GM19099 (cell line): ENCODE data around the gene POLR1D.

Experiments
- POLR2A ChIP-seq: IDR thresholded peaks from 3 replicates; pipeline ENCODE4 v1.6.1; 2011; ENCODE audit warnings: low read depth; ENCODE audit not compliant: insufficient read length; ENCODE audit errors: extremely low read depth

The POLR1D gene

DNA sequence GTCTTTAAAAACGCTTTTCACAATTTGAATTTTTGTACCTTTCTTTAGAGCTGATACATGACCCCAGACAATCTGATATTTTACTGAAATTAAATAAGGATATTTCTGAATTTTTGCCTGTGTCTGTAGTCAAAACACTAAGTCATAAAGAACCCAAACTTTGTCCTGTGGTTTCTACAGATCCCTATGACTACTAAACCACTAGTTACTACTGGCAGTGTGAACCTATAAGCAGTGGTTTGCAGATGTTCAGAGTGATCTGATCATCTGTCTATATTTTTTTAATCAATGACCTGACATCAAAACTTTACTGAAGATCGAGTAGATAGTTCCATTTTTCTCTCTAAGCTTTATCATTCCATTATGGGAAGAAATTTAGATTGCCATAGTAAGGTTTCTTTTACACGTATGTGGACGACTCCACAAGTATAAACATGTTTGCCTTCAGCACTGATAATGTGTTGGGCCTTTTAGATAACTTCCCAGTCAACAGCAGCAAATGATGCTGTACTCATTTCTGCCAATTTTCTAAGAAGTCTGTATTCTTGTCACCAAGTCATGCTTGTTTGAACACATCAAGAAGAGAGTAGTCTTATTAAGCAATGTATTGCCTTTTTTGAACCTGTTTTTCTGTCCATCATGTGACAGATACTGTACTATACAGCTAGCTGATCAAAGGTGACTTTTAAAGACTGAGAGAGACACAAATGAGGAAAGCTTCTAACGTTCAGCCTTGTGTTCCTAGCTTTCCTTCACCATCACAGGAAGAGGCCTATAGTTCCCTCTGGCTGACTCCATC is 21.8 kb downstream of the POLR1D start:
- TF ChIP-seq POLR2A, result no peak

DNA sequence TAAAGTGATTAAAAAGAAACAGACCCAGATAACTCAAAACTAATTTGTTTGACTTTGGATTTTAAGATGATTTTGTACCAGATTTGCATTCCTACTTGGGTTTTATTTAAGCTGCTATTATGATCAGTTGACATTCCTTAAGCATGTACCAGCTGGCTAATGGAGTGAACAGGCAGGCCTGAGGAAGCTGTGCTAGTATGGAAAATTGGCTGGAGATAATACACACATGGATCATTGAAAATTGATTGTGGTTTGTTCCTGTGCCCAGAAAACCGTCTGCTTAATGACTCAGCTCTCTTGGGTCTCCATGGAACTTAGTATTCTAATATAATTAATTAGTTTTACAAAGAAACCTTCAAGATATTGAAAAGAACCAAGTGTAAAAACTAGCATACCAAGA is 22.6 kb downstream of the POLR1D start:
- no peak for TF ChIP-seq POLR2A

DNA sequence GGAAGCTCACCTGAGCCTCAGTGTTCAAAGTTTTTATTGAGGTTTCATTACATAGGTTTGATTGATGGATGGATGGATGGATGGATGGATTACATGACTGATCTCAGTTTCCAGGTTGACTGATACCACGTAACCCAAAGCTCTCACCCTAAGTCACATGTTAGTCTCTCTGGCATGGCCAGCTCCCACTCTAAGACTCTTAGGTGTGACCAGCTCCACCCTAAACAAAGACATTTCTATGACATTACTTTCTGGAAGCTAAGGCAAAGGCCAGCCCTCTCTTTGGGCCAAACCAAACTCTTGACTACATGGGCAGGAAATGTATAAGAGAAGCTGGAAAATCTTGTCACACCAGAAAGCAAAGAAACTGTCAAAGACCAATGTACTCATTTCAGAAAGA is 28.6 kb downstream of the POLR1D start:
- TF ChIP-seq POLR2A, result no peak

DNA sequence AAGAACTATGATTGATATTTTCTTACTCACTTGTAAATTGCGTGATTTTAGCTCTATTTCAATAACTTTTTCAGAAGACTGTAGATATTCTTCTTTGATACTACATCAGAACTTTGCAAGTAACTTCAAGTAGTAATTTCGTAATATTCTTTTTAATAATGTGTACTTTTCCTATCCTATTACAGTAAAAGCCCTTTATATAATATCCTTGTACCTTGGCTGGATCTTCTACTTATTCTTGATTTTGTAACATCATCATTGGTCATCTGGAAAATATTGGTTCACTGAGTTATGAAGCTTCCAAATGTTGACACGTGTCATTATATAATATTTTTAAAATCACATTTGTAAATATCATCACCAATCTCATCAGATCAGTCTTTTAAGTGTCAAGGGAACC is 32.4 kb downstream of the POLR1D start:
- TF ChIP-seq POLR2A, result no peak

DNA sequence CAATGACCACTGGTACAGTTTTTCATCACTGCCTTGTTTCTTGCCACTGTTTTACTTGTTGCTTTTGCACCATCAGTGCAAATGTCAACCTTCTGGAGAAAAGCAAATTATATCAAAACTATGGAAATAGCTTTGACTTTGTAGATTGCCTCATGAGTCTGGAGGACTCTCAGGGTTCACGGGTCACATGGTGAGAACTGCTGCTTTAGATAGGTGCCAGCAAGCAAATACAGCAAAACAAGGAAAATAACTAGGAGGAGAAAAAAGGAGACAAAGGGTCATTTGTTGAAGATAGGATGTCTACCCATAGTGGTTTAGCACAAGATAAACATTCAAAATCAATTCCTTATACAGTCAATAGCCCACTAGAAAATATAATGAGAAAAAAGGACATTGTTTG is 33.1 kb downstream of the POLR1D start:
- no peak for TF ChIP-seq POLR2A

DNA sequence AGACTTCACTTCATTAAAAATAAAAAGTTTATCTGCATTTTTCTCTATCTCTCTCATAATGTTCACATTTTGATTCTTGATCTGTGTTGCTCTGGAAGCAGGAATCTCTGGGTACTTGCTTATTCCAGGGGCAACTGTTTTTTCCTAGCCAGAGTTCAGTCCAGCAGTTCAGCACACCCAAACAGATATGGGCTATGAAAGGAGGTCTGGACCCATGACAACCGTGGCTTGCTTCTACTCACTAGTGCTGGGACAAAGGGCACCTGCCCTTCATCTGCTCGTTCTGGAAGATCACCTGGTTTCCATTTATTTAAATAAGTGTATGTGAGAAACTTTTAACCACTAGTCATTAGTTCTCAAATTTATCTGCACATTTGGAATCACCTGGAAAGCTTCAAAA is 36.0 kb downstream of the POLR1D start:
- no peak for TF ChIP-seq POLR2A

DNA sequence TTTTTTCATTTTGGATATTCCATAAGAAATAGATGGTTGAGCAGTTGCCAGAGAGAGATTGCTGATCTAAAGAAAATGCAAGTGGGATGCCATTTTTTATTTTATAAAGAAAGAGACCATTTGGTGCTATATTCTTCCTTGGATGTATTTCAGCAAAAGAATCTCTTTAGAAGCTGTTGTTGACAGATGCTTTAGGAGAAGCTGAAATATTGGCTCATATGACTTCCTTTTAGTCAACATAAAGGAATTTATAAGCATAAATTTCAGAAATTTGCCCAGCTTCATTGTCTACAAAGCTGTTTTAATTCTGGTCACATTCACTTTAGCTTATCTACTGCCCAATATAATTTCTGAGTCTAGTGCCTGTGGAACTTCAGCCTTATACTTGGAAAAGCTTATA is 36.9 kb downstream of the POLR1D start:
- no peak for TF ChIP-seq POLR2A

DNA sequence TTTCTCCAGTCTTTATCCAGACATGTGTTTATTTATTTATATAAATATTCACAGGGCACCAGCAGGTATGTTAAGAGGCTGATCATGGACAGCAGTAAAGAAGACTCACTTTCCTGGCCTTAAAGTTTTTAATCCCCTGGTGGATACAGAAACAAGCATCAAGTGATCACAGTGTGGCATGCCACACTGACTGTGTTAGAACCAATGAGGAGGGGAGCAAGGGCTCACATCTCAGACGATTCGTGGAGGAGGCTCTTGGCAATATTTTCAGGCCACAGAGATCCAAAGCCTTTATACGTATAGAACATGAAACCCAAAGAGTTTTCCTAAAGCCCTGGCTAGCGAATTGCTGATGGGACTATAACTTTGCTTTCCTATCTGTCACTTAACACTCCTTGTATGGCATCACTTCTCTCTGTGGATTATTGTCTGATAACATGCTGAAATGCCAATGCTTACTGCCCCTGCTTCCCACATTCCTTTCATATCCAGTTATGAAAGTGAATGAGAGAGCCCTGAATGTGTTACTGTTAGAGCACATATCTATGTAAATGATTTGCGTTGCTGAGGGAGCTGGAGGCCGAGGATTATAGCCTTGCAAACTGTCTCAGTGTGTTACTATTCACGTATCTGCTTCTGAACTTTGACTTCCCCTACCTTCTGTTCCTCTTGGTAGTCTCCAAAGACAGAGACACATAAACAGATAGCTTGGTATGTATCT is 37.6 kb downstream of the POLR1D start:
- no peak for TF ChIP-seq POLR2A

DNA sequence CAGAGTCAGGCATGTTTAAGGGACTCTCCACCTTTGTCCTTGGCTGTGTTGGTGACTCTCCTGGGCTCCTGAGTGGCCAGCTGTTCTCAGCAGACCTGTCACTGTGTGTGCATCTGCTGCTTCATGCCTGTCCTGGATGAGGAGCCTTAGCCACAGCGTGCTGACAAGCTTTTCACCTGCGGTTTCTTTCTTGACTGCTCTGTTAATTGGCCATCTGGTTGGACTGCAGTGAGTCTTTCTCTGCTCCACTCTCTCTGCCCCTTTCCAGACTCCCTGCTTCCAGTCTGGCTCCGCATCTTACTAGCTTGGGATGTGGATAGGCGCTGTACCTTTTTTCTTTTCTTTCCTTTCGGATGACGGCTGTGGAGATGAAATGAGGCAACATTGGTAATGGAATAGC is 38.8 kb downstream of the POLR1D start:
- no peak for TF ChIP-seq POLR2A

- TF ChIP-seq POLR2A, result no peak
These were observed 39.3 kb downstream of the POLR1D start for GRCh38 chr13:27661017-27661416.

DNA sequence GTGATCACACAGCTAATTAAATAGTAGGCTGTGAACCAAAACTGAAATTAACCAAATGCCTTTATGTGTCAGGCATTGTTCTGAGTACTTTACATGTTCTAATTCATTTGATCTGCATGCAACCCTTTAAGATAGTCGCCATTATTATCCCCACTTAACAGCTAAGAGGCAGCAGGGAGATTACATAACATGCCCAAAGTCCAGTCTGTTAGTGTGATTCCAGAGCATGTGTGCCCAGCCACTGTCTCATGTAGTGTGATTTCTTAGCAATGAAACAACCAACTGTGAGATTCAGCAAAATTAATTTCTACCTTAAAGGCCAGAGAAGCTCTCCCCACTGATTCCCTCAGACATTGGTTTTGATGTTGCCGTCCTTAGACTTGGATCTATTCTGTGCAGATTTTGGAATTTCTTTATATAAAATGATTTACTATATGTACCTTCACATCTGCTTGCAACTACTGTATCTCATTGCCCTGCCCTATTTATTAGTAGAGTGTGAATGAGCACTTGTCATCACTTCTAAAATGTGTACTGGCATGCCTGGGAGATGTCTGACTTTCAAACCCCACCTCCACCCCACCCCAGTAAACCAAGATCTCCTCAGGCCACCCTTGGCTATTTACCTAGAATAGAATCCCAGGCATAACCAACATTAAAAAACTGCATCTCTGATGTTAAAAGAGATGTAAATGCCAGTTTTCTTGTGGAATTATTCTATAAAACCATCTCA is 41.2 kb downstream of the POLR1D start:
- no peak for TF ChIP-seq POLR2A

DNA sequence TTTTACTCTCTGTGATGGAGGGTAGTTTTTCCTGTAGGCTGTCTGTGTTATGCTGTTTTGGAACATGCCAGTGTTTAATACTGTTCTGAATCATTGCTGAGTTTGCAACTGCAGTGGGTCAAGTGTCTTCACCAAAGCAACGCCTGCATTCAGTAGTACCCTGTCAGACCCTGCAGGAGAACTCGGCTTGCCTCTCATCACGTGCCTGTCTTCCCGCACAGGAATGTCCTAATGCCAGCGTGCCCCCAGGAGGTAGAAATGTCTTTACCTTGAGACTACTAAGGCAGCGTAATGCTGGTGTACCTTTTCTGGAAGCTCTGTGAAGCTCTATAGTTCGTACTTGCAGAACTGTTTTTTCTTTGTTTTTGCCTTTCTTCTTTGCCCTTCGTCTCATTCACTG is 42.3 kb downstream of the POLR1D start:
- TF ChIP-seq POLR2A, result no peak

DNA sequence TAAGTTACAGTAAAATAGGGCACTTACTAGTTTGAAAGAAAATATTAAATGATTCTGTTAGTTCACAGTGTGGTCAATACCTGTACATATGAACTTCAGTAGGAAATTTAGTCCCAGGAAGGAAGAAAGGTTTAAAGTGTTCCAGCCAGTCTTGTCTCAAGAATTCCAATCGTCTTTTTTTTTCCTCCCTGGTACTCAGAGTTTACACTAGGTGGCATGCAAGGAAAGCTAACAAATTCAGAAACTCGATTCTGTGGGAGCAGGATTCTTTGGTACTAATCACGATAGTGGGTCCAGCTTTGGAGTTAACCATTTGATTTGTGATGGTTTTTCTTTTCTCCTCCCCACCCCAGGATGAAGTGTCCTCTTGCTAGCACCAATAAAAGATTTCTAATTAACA is 43.6 kb downstream of the POLR1D start:
- TF ChIP-seq POLR2A, result no peak

GRCh38 chr13:27665761-27666160 is 44.1 kb downstream of the POLR1D start:
- TF ChIP-seq POLR2A, result no peak

GRCh38 chr13:27666951-27667350 is 45.3 kb downstream of the POLR1D start:
- no peak for TF ChIP-seq POLR2A

DNA sequence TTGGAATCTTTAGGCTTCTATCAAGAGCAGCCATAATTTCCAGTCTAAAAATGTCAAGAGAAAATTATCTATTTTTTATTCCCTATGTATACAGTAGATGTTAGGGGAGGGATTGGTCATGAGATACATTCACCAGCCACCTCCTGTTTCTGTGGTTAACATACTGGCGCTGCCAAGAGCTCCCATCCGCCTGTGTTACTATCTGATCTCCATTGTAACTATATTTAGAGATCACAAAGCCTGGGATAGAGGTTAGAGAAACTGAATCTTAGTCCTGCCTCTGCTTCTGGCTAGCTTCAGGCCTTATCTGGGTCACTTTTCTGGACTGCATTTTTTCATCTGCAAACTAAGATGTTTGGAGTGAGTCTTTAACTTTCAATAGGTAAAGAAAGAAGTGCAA is 46.3 kb downstream of the POLR1D start:
- TF ChIP-seq POLR2A, result no peak
